GM18951 (cell line): ENCODE measurements around the gene DDTL.

Experiments used
- POLR2A ChIP-seq: IDR thresholded peaks from 4 replicates; pipeline ENCODE4 v1.6.1; 2011; ENCODE audit warnings: mild to moderate bottlenecking; ENCODE audit not compliant: insufficient read length, insufficient read depth; ENCODE audit errors: extremely low read depth
- in situ Hi-C: fragments of 300-500 bp; cut with MboI; formaldehyde crosslinking; loops from one replicate; pipeline ENCODE4 v1.12.0; 2022; ENCODE audit warnings: low sequenced_read_pairs, mixed read lengths, inconsistent platforms; ENCODE audit not compliant: unreplicated experiment

The DDTL gene

GRCh38 chr22:23997092-23997491, 30.4 kb downstream of the DDTL start:
- no peak for TF ChIP-seq POLR2A
- in situ Hi-C loops = loop anchor here (25.0 kb wide), 1 partner anchor 190 kb away; the partner anchor contains the start of gene SUSD2

GRCh38 chr22:23999779-24000178, 33.1 kb downstream of the DDTL start:
- in situ Hi-C loops = loop anchor here (25.0 kb wide), 1 partner anchor 188 kb away; the partner anchor contains the start of gene SUSD2

GRCh38 chr22:24001314-24001713, 34.6 kb downstream of the DDTL start:
- TF ChIP-seq POLR2A = no peak
- in situ Hi-C loops = no loop called here

- in situ Hi-C loops = no loop called here
- no peak for TF ChIP-seq POLR2A
Measured at GRCh38 chr22:24002272-24002671, 35.6 kb downstream of the DDTL start.

- in situ Hi-C loops = no loop called here
- TF ChIP-seq POLR2A = no peak
Measured at GRCh38 chr22:24002851-24003250, 36.2 kb downstream of the DDTL start.

GRCh38 chr22:24003887-24004286, 37.2 kb downstream of the DDTL start:
- in situ Hi-C loops = no loop called here
- TF ChIP-seq POLR2A = no peak

GRCh38 chr22:24005201-24005600, 38.5 kb downstream of the DDTL start, which contains the start of gene GSTT4:
Gene GSTT4, minus strand, starts transcription at chr22:24005453. Its CDS starts 97 bp downstream, at chr22:24005356.
- in situ Hi-C loops = no loop called here
- TF ChIP-seq POLR2A = no peak

- in situ Hi-C loops = no loop called here
- no peak for TF ChIP-seq POLR2A
Measured at GRCh38 chr22:24006207-24006913, 39.7 kb downstream of the DDTL start.

GRCh38 chr22:24006914-24007214, 40.2 kb downstream of the DDTL start:
- TF ChIP-seq POLR2A = no peak
- in situ Hi-C loops = no loop called here

GRCh38 chr22:24007253-24008021, 40.7 kb downstream of the DDTL start:
- in situ Hi-C loops = no loop called here
- TF ChIP-seq POLR2A = no peak

GRCh38 chr22:24008022-24008283, 41.3 kb downstream of the DDTL start:
- in situ Hi-C loops = no loop called here
- TF ChIP-seq POLR2A = no peak

GRCh38 chr22:24008381-24009226, 41.9 kb downstream of the DDTL start:
- in situ Hi-C loops = no loop called here
- TF ChIP-seq POLR2A = no peak

- TF ChIP-seq POLR2A = no peak
- in situ Hi-C loops = no loop called here
Measured at GRCh38 chr22:24009227-24010017, 42.7 kb downstream of the DDTL start.

- no peak for TF ChIP-seq POLR2A
- in situ Hi-C loops = no loop called here
Measured at GRCh38 chr22:24010018-24010391, 43.3 kb downstream of the DDTL start.
